GM23338 (cell line): ENCODE data around the gene CCDC74B. TPM values are rescaled to one million over a fixed set of nuclear protein-coding genes. Genes with fewer than 3 reads are reported as not detected.

Source experiments
- ATAC-seq: fragments of 200-7000 bp; cut with Tn5 transposase; 3 replicates; pipeline ENCODE4 v1.9.1; 2020
- DNase-seq: peaks from one replicate; pipeline ENCODE4 v3.0.0-alpha.2; 2015; ENCODE audit warnings: low spot score
- H2AFZ ChIP-seq: fragments of 200-600 bp; sonication (generic); 2 replicates; pipeline ENCODE4 v1.8.0; 2016; ENCODE audit warnings: antibody characterized with exemption, mild to moderate bottlenecking, moderate library complexity
- H3F3A ChIP-seq: fragments of 200-600 bp; sonication (generic); replicated peaks from 2 replicates; pipeline ENCODE4 v1.8.0; 2017; ENCODE audit warnings: antibody characterized with exemption, mixed run types, low read depth
- H3K27ac ChIP-seq: fragments of 200-600 bp; sonication (generic); 2 replicates; pipeline ENCODE4 v1.6.1; 2016; ENCODE audit warnings: low read depth
- H3K27me3 ChIP-seq: fragments of 200-600 bp; sonication (generic); 2 replicates; pipeline ENCODE4 v1.8.0; 2016; ENCODE audit warnings: mild to moderate bottlenecking, mixed run types, moderate library complexity; ENCODE audit not compliant: insufficient read depth
- H3K36me3 ChIP-seq: fragments of 200-600 bp; sonication (generic); 2 replicates; pipeline ENCODE4 v1.8.0; 2016; ENCODE audit warnings: mild to moderate bottlenecking; ENCODE audit not compliant: insufficient read depth
- H3K4me1 ChIP-seq: fragments of 200-600 bp; sonication (generic); 2 replicates; pipeline ENCODE4 v1.8.0; 2016; ENCODE audit warnings: mild to moderate bottlenecking, moderate library complexity; ENCODE audit not compliant: insufficient read depth
- H3K4me2 ChIP-seq: fragments of 200-600 bp; sonication (generic); 2 replicates; pipeline ENCODE4 v1.7.1; 2017; ENCODE audit warnings: mixed run types
- H3K4me3 ChIP-seq: fragments of 200-600 bp; sonication (generic); 2 replicates; pipeline ENCODE4 v1.6.1; 2016; ENCODE audit warnings: mixed run types
- H3K79me2 ChIP-seq: fragments of 200-600 bp; sonication (generic); replicated peaks from 2 replicates; pipeline ENCODE4 v1.8.0; 2017; ENCODE audit warnings: mild to moderate bottlenecking; ENCODE audit not compliant: insufficient read depth
- H3K9me2 ChIP-seq: fragments of 200-600 bp; sonication (generic); 2 replicates; pipeline ENCODE4 v1.8.0; 2017; ENCODE audit not compliant: insufficient read depth
- H4K20me1 ChIP-seq: fragments of 200-600 bp; sonication (generic); replicated peaks from 2 replicates; pipeline ENCODE4 v1.8.0; 2017; ENCODE audit warnings: mild to moderate bottlenecking; ENCODE audit not compliant: insufficient read depth
- H3K27ac Mint-ChIP-seq: 2 replicates; pipeline ENCODE4 v1.8.0; 2020; ENCODE audit warnings: inconsistent platforms, mild to moderate bottlenecking, moderate library complexity, mixed read lengths
- H3K27me3 Mint-ChIP-seq: 3 replicates; pipeline ENCODE4 v1.8.0; 2022; ENCODE audit warnings: low read depth, mild to moderate bottlenecking, moderate library complexity, mixed read lengths, inconsistent platforms; ENCODE audit not compliant: insufficient read depth, poor library complexity
- H3K36me3 Mint-ChIP-seq: 3 replicates; pipeline ENCODE4 v1.8.0; 2021; ENCODE audit warnings: low read depth, mild to moderate bottlenecking, inconsistent platforms, moderate library complexity, mixed read lengths
- H3K4me1 Mint-ChIP-seq: 3 replicates; pipeline ENCODE4 v1.8.0; 2020; ENCODE audit warnings: mild to moderate bottlenecking, inconsistent platforms, mixed read lengths
- H3K4me3 Mint-ChIP-seq: 3 replicates; pipeline ENCODE4 v1.8.0; 2021; ENCODE audit warnings: moderate library complexity, mild to moderate bottlenecking, inconsistent platforms, mixed read lengths
- H3K9me3 Mint-ChIP-seq: 3 replicates; pipeline ENCODE4 v1.8.0; 2020; ENCODE audit warnings: moderate library complexity, mild to moderate bottlenecking, inconsistent platforms, mixed read lengths
- CREB1 ChIP-seq: fragments of 250-450 bp; sonication (Bioruptor Pico); IDR thresholded peaks from 2 replicates; pipeline ENCODE4 v1.5.0; 2020; ENCODE audit warnings: low read depth, mild to moderate bottlenecking, moderate library complexity
- EZH2 ChIP-seq: fragments of 200-600 bp; sonication (generic); IDR thresholded peaks from one replicate; pipeline ENCODE4 v1.8.0; 2017; ENCODE audit warnings: antibody characterized with exemption, mild to moderate bottlenecking, low read depth; ENCODE audit not compliant: unreplicated experiment
- EZH2phosphoT487 ChIP-seq: fragments of 200-600 bp; sonication (generic); IDR thresholded peaks from one replicate; pipeline ENCODE4 v1.8.1; 2018; ENCODE audit warnings: antibody characterized with exemption; ENCODE audit not compliant: unreplicated experiment
- JUNB ChIP-seq: IDR thresholded peaks from one replicate; pipeline ENCODE4 v1.6.1; 2016; ENCODE audit warnings: antibody characterized with exemption; ENCODE audit not compliant: unreplicated experiment
- NANOG ChIP-seq: IDR thresholded peaks from 2 replicates; pipeline ENCODE4 v1.6.1; 2016; ENCODE audit warnings: antibody characterized with exemption, borderline replicate concordance
- POLR2AphosphoS5 ChIP-seq: IDR thresholded peaks from 2 replicates; pipeline ENCODE4 v1.6.1; 2016; ENCODE audit warnings: antibody characterized with exemption, low read depth
- STAT1 ChIP-seq: IDR thresholded peaks from one replicate; pipeline ENCODE4 v1.6.1; 2016; ENCODE audit warnings: antibody characterized with exemption; ENCODE audit not compliant: unreplicated experiment
- ZNF114 ChIP-seq: fragments of 250-450 bp; sonication (Bioruptor Pico); IDR thresholded peaks from 2 replicates; pipeline ENCODE4 v1.5.0; 2020; ENCODE audit warnings: mild to moderate bottlenecking, moderate library complexity
- ZNF331 ChIP-seq: fragments of 250-450 bp; sonication (Bioruptor Pico); IDR thresholded peaks from 2 replicates; pipeline ENCODE4 v1.5.0; 2020; ENCODE audit warnings: low read depth, mild to moderate bottlenecking, moderate library complexity
- polyA plus RNA-seq: library from polyadenylated mRNA; unstranded; fragments of >200 nt; fragmentation: Nextera tagmentation; extraction: Ambion mirVana; gene quantifications from 2 replicates; pipeline ENCODE4 v1.2.1, GENCODE V29; 2016
- total RNA-seq: library from RNA; depleted of rRNA; stranded (reverse); fragments of >200 nt; shearing (Covaris generic); gene quantifications from 2 replicates; pipeline ENCODE4 v1.2.3, GENCODE V29; 2014
- TF ChIP-seq, protein P1 (sequence below), 2 experiments: fragments of 200-600 bp in 1 of 2; sonication (generic) in 1 of 2; conservative IDR thresholded peaks; 2 replicates each; pipeline versions ENCODE4 v1.5.1 to v1.6.1; 2016 to 2017; ENCODE audit warnings: antibody characterized with exemption in 2 of 2, low read depth in 2 of 2, mild to moderate bottlenecking in 2 of 2, moderate library complexity in 1 of 2
- TF ChIP-seq, protein P2 (sequence below): fragments of 250-450 bp; sonication (Bioruptor Pico); IDR thresholded peaks from 2 replicates; pipeline ENCODE4 v1.5.0; 2020; ENCODE audit warnings: mild to moderate bottlenecking, moderate library complexity
- TF ChIP-seq, protein P3 (sequence below): IDR thresholded peaks from 2 replicates; pipeline ENCODE4 v1.6.1; 2016; ENCODE audit warnings: antibody characterized with exemption

Gene CCDC74B
- total and polyA plus RNA-seq, 2 experiments from 2014 or later: 16.4 to 34.5 TPM

- TF ChIP-seq ZNF331 (CRISPR knock-in tag) (no peak), CREB1 (CRISPR knock-in tag) (no peak), NANOG (no peak), EZH2 (no peak), STAT1 (no peak)
- TF ChIP-seq, protein P1, sequence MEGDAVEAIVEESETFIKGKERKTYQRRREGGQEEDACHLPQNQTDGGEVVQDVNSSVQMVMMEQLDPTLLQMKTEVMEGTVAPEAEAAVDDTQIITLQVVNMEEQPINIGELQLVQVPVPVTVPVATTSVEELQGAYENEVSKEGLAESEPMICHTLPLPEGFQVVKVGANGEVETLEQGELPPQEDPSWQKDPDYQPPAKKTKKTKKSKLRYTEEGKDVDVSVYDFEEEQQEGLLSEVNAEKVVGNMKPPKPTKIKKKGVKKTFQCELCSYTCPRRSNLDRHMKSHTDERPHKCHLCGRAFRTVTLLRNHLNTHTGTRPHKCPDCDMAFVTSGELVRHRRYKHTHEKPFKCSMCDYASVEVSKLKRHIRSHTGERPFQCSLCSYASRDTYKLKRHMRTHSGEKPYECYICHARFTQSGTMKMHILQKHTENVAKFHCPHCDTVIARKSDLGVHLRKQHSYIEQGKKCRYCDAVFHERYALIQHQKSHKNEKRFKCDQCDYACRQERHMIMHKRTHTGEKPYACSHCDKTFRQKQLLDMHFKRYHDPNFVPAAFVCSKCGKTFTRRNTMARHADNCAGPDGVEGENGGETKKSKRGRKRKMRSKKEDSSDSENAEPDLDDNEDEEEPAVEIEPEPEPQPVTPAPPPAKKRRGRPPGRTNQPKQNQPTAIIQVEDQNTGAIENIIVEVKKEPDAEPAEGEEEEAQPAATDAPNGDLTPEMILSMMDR (conservative IDR thresholded peaks at IDR 0.05; ENCODE audit: low read depth in 2 of 2): no peak
Observed at GRCh38 chr2:130165293-130166016, 20.5 kb upstream of the CCDC74B start (continued).

DNA sequence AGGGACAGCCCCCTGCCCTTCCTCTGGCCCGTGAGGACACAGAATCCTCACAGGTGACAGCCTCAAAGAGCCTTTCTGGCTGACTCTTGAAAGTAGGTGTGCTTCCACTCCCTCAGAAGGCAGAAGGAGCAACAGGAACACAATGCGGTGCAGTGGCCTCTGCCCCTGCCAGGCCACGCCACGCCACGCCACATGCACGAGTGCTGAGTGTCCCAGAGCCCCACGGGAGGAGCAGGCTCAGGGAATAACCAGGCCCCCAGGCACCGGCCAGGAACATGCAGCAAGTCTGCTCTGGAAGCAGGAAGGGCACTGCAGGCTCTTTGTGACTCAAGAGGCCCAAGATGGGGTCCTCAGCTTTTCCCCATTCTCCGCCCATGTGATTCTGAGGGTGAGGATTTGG is 18.1 kb upstream of the CCDC74B start:
- Histone ChIP-seq H3K27ac (no peak overlapping the region), H4K20me1 (no peaks in the 10 kb centered on the region; the same call in 1 of the 2 replicates), H3K4me3 (no peak overlapping the region), H3K9me2 (no peaks in the 10 kb centered on the region), H3K79me2 (no peaks in the 10 kb centered on the region), H3K4me1 (no peaks in the 10 kb centered on the region), H3K4me2 (no peak overlapping the region), H3F3A (no peaks in the 10 kb centered on the region), H2AFZ (no peak overlapping the region), H3K27me3 (no peaks in the 10 kb centered on the region), H3K36me3 (peaks cover 13% of the 10 kb centered on the region)
- ATAC-seq: no peak
- Mint-ChIP-seq H3K27me3 (peaks cover 9% of the 10 kb centered on the region), H3K4me1 (peaks cover 3% of the 10 kb centered on the region; the same call in 2 of the 3 replicates), H3K9me3 (no peaks in the 10 kb centered on the region), H3K27ac (no peak overlapping the region), H3K36me3 (peaks cover 64% of the 10 kb centered on the region), H3K4me3 (no peak overlapping the region)
- DNase-seq: no peak
- TF ChIP-seq JUNB (no peak), EZH2phosphoT487 (no peak), NANOG (no peak), STAT1 (no peak), ZNF114 (CRISPR knock-in tag) (no peak), POLR2AphosphoS5 (no peak)
- TF ChIP-seq, protein P1 (conservative IDR thresholded peaks at IDR 0.05; ENCODE audit: low read depth in 2 of 2): no peak
- TF ChIP-seq, protein P2, sequence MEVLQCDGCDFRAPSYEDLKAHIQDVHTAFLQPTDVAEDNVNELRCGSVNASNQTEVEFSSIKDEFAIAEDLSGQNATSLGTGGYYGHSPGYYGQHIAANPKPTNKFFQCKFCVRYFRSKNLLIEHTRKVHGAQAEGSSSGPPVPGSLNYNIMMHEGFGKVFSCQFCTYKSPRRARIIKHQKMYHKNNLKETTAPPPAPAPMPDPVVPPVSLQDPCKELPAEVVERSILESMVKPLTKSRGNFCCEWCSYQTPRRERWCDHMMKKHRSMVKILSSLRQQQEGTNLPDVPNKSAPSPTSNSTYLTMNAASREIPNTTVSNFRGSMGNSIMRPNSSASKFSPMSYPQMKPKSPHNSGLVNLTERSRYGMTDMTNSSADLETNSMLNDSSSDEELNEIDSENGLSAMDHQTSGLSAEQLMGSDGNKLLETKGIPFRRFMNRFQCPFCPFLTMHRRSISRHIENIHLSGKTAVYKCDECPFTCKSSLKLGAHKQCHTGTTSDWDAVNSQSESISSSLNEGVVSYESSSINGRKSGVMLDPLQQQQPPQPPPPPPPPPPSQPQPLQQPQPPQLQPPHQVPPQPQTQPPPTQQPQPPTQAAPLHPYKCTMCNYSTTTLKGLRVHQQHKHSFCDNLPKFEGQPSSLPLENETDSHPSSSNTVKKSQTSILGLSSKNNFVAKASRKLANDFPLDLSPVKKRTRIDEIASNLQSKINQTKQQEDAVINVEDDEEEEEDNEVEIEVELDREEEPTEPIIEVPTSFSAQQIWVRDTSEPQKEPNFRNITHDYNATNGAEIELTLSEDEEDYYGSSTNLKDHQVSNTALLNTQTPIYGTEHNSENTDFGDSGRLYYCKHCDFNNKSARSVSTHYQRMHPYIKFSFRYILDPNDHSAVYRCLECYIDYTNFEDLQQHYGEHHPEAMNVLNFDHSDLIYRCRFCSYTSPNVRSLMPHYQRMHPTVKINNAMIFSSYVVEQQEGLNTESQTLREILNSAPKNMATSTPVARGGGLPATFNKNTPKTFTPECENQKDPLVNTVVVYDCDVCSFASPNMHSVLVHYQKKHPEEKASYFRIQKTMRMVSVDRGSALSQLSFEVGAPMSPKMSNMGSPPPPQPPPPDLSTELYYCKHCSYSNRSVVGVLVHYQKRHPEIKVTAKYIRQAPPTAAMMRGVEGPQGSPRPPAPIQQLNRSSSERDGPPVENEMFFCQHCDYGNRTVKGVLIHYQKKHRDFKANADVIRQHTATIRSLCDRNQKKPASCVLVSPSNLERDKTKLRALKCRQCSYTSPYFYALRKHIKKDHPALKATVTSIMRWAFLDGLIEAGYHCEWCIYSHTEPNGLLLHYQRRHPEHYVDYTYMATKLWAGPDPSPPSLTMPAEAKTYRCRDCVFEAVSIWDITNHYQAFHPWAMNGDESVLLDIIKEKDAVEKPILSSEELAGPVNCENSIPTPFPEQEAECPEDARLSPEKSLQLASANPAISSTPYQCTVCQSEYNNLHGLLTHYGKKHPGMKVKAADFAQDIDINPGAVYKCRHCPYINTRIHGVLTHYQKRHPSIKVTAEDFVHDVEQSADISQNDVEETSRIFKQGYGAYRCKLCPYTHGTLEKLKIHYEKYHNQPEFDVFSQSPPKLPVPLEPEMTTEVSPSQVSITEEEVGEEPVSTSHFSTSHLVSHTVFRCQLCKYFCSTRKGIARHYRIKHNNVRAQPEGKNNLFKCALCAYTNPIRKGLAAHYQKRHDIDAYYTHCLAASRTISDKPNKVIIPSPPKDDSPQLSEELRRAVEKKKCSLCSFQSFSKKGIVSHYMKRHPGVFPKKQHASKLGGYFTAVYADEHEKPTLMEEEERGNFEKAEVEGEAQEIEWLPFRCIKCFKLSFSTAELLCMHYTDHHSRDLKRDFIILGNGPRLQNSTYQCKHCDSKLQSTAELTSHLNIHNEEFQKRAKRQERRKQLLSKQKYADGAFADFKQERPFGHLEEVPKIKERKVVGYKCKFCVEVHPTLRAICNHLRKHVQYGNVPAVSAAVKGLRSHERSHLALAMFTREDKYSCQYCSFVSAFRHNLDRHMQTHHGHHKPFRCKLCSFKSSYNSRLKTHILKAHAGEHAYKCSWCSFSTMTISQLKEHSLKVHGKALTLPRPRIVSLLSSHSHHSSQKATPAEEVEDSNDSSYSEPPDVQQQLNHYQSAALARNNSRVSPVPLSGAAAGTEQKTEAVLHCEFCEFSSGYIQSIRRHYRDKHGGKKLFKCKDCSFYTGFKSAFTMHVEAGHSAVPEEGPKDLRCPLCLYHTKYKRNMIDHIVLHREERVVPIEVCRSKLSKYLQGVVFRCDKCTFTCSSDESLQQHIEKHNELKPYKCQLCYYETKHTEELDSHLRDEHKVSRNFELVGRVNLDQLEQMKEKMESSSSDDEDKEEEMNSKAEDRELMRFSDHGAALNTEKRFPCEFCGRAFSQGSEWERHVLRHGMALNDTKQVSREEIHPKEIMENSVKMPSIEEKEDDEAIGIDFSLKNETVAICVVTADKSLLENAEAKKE: no peak
- TF ChIP-seq, protein P3, sequence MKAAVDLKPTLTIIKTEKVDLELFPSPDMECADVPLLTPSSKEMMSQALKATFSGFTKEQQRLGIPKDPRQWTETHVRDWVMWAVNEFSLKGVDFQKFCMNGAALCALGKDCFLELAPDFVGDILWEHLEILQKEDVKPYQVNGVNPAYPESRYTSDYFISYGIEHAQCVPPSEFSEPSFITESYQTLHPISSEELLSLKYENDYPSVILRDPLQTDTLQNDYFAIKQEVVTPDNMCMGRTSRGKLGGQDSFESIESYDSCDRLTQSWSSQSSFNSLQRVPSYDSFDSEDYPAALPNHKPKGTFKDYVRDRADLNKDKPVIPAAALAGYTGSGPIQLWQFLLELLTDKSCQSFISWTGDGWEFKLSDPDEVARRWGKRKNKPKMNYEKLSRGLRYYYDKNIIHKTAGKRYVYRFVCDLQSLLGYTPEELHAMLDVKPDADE: no peak
